ENCODE results near the gene PHF21B.
"Not testable (repeated sequence)": the region's sequence is repeated elsewhere in the genome, so short reads cannot be mapped to it uniquely, and the experiment has no call there.

The PHF21B gene

DNA sequence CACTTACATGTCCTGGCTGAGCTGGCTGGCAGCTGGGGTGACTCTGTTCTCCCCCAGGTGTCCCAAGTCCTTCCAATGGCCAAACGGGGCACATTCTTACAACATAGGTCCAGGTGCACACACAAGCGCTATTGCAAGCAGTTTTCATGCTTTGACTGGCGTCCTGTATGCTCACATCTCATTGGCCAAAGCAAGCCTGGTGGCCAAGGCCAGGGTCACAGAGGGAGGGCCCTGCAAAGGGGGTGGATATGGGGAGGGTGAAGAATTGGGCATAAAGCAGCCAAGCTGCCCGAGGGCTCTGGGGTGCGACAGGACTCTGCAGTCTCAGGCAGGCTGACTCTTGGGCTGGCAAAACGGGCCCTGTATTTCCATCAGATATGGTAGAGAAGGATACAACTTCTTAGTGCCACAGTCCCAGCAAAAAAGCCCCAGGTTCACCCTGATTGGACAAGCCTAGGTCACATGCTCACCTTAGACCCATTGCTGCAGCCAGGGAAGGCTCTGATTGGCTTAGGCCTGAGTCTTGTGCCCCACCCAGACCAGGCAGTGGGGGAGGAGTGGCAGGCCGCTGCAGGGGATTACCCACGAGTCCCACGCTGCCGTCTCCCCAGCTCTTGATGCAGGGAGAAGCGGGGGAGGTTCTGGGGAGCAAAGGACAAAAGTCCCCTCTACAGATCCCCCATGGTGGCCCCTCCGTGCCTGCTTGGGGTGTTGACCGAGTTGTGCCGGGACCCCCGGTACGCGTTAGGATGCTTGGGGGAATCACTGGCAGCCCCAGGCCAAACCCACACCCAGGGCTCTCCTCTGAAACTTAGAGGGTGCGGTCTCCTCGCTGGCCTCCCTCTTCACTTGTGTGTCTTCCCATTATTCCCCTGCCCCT, 146.6 kb downstream of the PHF21B start:
- DNase-seq = no peak

DNA sequence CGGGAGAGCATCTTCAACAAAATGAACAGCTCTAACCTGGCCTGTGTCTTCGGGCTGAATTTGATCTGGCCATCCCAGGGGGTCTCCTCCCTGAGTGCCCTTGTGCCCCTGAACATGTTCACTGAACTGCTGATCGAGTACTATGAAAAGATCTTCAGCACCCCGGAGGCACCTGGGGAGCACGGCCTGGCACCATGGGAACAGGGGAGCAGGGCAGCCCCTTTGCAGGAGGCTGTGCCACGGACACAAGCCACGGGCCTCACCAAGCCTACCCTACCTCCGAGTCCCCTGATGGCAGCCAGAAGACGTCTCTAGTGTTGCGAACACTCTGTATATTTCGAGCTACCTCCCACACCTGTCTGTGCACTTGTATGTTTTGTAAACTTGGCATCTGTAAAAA, 147.5 kb downstream of the PHF21B start:
- DNase-seq = no peak

DNA sequence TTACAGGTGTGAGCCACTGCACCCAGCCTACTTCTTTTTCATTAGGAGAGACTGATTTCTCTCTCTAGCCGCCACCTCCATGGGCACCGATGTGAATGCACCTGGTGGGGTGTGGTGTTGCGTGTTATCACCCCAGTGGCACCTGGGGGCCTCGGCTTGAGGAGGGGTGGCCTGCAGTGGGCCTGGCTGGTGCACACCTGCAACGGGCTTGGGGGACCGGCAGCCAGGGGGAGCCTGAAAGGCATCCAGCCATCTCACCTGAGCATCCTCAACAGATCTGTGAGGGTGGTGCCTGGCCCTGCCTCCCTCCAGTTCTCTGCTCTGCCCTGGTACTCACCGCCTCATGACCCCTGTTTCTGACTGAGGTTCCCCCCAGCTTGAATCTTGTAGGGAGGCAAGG, 148.6 kb downstream of the PHF21B start:
- no peak for DNase-seq

DNA sequence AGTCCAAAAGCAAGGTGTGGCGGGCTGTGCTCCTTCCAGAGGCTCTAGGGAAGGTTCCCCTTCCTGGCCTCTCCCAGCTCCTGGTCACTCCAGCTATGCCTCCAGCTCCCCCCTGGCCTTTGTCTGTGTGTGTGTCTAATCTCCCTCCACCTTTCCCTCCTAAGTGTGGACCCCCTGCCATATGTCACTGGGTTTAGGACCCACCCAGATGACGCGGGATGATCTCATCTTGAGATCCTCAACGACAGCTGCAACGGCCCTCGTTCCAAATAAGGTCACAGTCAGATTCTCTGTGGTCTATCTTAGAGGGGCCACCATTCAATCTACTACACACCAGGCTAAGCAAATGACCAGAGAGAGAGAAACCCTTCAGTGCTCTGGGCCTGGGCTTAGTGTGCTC, 149.5 kb downstream of the PHF21B start:
- DNase-seq = no peak

DNA sequence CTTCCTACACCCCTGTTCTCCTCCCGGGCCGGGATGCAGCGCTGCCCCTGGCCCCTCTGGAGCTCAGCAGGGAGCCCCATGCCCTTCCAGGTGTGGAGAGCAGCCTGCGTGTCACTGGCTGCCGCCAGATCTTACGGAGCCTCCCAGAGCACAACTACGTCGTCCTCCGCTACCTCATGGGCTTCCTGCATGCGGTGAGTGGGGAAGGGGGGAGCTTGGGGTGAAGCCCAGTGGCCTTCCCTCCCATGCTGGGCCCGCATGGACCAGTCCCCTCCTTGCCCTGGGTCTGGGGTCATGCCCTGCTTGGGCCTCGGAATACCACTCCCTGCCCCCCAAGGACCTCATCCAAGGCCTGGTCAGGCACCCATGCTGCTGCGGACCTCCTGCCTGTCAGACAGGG, 150.2 kb downstream of the PHF21B start:
- no peak for DNase-seq

DNA sequence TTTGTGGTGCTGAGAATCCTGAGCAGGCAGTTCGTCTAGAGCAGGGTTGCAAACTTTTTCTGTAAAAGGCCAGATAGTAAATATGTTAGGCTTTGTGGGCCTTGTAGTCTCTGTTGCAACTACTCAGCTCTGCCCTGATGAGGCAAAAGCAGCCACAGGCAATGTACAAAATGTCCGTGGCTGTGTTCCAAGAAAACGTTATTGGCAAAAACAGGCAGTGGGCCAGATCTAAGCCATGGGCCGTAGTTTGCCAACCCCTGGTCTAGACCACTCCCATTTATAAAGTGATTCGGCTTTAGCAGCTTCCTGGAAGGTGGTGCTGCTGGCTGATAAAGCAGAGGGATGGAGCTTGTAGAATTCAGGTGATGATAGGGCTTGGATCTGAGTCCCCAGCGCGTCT, 151.0 kb downstream of the PHF21B start:
- not testable (repeated sequence) for DNase-seq

DNA sequence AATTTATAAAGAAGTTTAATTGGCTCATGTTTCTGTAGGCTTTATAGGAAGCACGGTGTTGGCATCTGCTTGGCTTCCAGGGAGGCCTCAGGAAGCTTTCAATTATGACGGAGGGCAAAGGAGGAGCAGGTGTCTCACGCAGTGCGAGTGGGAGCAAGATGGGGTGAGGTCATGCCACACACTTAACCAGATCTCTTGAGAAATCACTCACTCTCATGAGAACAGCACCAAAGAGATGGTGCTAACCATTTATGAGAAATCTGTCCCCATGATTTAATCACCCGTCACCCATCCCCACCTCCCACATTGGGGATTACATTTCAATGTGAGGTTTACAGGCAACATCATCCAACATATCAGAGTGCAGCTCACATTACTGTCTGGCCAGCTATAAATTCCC, 153.9 kb downstream of the PHF21B start:
- no peak for DNase-seq

DNA sequence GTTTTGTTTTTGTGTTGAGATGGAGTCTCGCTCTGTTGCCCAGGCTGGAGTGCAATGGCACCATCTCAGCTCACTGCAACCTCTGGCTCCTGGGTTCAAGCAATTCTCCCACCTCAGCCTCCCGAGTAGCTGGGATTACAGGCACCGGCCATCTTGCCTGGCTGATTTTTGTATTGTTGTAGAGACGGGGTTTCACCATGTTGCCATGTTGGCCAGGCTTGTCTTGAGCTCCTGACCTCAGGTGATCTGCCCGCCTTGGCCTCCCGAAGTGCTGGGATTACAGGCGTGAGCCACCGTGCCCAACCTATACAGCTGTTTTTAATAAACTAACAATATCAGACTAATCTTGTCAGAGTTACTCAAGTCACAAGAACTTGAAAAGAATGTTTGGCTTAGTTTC, 155.2 kb downstream of the PHF21B start:
- not testable (repeated sequence) for DNase-seq

DNA sequence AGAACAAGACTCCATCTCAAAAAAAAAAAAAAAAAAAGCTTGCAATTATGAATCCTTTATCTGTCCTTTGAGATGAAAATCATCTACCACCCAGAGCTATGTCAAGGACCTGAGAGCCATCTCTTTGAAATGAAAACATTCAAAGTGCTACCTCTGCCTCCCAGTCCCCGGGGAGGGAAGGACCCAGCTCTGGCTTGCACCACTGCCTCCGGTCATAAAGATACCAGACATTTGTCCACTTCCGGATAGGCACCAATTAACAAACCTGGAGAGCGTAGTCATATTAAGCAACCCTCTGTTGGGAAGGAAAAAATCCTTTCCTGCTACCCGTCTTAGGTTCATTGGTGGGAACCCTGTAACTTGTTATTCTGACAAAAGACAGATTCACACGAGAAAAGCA, 158.9 kb downstream of the PHF21B start:
- no peak for DNase-seq

DNA sequence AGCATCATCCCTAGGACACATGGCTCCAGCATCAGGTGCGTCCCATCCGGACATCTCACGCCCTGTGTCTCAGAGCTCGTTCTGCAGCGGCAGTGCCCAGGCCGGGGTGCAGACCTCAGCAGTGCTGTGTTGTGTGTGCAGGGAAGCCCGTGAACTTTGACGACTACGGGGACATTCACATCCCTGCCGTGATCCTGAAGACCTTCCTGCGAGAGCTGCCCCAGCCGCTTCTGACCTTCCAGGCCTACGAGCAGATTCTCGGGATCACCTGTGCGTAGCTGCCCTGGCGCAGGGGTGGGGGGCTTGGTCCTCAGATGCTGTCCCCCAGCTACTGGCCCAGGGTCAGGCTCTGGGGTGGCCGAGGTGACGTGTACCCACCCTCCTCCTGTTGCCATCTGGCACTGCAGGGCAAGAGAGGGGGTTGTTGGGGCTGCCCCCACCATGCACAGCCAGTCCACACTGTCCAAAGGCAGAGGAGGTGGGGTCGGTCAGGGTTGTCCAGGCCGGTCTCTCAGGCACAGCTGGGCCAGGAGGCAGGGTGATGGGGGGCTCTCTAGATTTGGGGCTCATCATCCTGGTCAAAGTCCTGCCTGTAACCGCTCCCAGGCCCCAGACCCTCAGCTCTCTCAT, 160.9 kb downstream of the PHF21B start:
- DNase-seq = no peak

DNA sequence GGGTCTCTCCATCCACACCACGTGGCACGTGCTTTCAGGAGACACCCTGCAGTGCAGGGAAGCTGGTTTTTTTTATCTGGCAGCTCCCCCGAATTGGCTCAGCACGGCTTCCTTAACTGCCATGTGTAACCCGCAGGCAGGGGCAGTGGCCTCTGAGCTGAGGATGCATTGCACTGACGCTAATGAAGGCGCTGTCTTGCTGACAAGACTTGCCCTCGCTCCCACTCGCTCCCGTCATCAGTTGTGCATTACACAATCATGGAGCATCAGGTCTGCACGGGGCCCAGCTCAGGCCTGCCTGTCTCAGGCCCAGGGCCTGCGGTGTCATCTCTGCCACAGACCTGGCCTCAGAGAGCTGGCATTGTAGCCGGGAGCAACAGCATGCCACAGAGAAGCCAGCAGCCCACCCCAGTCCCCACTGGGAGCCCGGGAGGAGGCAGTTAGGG, 161.5 kb downstream of the PHF21B start:
- DNase-seq = no peak

DNA sequence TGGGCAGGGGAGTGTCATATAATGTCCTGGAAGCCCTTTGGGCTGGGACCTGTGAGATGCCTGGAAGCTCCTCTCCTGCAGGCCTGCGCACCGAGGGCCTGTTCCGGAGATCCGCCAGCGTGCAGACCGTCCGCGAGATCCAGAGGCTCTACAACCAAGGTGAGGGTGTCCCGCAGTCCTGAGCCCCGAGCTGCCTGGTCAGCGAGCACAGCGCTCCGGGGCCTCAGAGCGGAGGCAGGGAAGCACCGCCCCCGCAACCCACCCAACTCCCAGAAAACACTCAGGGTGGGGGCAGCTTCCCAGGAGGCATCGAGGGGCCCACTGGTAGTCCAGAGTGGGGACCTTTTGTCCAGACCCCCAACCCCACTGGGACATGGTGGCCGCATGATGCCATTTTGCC, 161.9 kb downstream of the PHF21B start:
- DNase-seq = no peak

DNA sequence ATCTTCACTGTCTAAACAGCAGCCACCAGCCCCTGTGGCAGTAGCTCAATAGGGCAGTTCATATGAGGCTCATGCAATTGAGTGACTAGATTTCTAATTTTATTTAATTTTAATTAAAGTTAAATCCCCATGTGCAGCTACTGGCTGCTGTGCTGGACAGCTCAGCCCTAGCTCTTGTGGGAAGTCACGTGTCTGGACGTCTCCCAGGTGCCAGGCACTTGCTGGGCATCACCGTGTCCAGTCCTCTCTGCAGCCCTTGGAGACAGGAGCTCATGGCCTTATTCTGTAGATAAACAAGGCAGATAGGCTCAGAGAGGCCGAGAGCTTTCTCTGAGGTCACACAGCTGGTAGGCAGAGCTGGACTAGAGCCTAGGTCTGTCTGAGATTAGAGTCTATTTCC, 162.4 kb downstream of the PHF21B start:
- no peak for DNase-seq

DNA sequence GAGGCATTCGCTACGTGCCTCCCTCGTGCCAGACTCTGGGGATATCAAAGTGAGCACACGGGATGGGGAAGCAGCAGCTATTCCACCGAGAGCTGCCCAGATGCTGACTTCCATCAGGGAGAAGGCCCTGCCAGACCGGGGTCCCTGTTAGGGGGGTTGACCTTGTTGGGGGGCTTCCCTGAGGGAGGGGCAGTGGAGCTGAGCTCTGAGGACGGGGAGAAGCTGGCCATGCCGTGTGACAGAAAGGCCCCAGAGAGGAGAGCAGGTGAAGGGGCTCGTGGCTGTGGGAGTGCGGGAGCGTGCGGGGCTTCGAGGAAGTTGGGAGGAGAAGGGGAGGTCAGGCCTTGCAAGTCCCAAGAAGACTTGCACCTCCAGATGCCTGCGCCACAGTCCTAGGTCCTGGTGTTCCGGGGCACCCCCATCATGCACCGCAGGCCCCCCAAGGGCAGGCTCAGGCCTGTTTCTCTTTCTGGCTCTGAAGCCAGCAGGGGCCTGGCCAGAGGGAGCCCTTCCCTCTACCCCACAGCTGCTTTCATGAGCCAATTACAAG, 163.0 kb downstream of the PHF21B start:
- DNase-seq = no peak

DNA sequence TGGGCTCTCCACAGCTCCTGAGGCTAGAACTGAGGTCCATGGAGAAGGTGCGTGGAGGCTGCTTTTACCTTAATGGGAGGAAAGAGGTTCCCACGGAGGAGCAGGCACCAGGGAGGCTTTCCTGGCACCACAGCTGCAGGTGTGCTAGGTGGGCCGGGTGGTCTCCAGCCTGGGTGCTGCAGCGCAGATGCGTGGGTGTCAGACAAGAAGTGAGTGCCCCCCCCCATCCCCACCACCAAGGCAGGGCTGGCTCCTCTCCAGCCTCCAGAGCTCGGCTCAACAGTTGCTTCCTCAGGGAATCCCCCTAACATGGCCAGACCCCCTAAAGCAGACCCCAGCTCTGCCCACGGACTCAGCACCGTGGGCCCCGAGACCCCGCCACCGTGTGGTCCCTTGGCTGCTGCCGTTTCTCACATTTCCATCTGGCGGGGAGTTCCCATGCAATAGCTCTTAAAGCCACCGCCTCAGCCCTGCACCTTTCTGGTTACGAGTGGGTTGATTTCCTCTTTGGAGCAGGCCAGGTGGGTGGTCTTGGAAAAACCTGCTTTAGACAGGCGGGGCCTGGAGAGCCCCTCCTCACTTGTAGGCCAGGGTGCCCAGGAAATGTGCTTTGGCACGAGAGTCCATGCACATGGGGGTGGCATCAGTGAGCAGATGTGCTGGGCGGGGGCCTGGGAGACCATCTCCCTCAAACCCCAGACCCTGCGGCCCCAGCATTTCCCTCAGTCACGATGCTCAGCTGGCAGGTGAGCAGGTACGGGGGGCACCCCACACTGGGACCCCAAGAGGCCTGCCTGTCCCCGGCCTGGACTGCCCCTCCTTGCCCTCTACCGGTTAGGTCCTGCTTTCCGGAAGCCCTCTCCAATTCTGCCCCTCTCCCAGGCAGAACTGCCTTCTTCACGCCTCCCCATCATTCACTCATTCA, 163.7 kb downstream of the PHF21B start:
- DNase-seq = no peak

DNA sequence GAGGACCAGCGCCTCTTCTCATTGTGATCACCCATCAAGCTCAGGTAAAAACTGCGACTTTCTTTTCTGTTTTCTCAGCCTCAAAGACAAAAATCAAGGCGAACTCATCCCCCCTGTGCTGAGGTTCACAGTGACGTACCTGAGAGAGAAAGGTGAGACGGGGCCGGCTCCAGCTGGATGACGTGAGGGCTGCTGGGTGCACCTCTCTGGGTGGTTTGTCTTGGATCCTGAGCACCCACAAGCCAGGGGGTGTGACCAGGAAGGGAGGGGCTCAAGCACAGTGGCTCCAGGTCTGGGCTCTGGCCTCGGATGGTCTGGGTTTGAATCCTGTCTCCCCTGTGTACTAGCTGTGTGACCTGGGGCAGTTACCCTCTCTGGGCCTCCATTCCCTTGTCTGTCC, 164.6 kb downstream of the PHF21B start:
- no peak for DNase-seq

DNA sequence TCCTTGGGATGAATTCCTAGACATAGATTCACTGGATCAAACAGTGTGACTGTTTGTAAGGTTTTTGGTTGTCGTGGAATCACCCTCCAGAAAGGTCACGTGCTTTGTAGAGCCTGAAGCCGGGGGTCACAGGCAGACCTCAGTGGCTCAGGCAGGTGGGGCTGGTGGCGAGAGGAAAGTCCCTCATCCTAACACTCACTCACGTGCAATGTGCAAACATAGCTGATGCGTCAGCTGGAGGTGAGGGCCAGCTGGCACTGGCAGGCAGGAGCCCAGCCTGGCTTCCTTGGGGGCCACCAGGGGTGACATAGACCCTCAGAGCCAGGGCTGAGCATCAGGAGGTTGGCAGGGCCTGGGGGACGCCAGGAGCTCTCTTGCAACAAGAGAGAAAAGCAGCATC, 167.4 kb downstream of the PHF21B start:
- DNase-seq = no peak

DNA sequence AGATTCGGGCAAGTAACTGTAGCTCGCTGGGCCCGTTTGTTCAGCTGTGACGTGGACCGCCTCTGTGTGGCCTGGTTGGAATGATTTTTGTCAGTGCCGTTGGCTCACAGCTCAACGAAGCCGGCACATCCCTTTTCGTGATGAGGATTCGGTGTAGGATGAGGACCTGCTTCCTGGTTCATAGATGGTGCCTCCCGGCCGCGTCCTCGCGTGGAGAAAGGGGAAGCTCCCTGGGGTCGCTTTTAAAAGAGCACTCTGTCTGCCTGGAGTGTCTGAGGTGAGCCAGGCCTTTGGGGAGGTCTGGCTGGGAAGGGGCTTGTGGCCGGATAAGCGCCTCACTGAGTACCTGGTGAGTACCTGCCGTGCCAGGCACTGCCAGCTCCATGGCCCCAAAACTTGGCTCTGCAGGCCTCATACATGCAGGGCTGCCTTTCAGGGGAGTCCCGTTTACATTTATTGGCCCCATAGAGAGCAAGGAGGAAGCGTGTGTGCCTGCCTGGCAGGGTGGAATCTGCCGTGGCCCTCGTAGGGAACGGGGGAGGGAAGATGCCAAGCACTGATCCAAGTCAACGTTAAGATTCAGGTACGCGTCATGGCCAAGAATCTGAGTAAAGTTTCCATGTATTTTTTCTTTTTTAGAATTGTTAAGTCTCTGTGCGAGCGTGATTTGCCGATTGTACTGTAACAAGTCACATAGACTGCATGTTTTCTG, 169.0 kb downstream of the PHF21B start:
- DNase-seq = no peak

DNA sequence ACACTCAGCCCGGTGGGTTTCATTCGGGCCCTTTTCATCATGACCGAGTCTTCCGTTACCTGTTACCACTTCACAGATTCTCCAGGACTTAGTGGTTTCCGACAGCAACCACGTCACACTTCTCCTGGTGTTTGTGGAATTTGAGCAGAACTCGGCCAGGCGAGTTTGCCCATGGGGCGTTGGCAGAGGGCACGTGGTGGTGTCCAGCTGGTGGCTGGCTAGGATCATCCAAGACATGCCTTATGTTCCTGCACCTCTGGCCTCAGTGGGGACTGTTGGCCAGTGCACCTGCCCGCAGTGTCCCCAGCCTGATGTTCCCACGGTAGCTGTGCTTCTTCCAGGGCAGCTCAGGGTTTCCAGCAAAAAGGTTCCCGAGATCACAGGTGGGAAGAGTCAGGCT, 170.1 kb downstream of the PHF21B start:
- DNase-seq = no peak

DNA sequence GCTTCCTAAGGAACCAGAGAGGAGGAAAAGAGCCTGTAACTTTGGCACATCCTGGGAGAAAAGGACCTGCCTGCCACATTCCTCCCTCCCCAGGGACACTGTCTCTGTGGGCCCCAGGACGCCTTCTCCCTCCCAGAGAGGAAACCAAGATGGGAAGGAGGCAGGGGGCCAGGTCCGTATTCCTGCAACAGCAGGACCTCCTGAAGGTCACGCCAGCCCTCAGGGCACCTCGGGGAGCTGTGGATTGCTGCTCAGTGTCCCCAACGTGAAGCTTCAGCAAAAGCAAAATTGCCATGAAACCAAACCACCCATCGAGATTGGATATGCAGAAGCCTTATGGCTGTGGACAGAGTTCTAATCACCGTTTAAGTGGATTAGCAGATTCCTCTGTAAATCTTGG, 170.7 kb downstream of the PHF21B start:
- no peak for DNase-seq

DNA sequence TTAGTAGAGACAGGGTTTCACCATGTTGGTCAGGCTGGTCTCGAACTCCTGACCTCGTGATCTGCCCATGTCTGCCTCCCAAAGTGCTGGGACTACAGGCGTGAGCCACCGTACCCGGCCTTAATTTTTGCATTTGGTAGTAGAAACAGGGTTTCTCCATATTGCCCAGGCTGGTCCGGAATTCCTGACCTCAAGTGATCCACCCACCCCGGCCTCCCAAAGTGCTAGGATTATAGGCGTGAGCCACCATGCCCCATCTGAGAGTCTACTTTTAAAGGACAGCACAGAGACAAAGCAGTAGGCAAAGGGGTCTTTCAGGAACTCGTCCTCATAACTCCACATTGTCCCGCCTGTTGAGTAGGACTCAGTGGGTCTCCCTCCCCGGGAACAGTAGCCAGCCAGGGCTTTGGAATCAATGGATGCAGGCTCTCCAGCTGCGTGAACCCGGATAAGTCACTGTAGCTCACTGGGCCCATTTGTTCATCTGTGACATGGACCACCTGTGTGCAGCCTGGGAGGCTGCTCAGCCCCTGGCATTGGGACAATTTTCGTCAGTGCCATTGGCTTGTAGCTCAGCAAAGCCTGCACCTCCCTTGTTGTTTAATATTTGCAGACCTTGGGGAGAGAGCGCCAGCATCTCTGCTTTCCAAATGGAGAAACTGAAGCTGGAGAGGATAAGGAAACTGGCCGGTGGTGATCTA, 171.3 kb downstream of the PHF21B start:
- no peak for DNase-seq

DNA sequence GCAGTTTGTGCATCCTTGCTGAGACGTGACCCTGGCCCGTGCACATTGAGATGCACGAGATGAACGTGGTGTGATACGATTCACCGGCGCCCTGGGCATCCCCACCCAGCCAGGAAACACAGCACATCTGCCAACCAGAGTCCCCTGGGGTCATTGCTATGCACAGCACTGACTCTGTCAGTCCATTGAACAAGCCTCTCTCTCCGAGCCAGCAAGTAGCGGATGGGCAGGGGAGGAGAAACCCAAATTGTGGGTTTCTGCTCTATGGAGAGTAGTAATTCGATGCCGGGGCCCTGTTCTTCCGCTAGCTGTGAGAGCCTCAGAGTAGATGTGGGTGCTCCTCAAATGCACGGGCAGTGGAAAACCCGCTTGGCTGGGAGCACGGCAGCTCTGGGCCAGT, 172.3 kb downstream of the PHF21B start:
- no peak for DNase-seq

All from activated CD8-positive, alpha-beta memory T cell treated with anti-CD3 and anti-CD28 coated beads, Interleukin-2, amount 50 U/mL, for 4 hours (primary cell).